Raji (cell line): Measurements from ENCODE around the gene TTC7B.

Experiments
- POLR2A ChIP-seq: IDR thresholded peaks from 2 replicates; pipeline ENCODE4 v1.6.1; 2011; ENCODE audit warnings: low read depth, low read length, control low read depth; ENCODE audit not compliant: insufficient read depth

The TTC7B gene

DNA sequence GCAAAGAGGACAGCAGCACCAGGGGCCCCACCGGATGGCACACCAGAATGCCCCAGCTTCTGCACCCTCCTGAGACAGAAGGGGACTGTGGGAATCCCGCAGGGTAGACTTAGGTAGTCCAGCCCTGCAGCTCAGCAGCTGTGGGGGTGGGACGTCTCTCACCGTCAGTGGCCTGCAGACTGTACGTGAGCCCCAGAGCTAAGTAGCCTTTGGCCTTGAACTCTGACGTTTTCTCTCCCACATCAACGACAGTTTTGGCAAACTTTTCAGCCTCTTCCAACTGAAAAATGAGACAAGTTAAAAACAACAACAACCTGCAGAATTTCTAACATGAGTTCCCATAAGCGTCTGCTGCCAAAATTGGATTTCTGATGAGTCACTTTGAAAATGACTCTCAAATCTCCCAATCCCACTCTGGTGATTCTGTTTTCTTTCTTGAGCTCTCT, 161.4 kb downstream of the TTC7B start:
- no peak for TF ChIP-seq POLR2A

- no peak for TF ChIP-seq POLR2A
These were observed 163.6 kb downstream of the TTC7B start for GRCh38 chr14:90652626-90653025.

DNA sequence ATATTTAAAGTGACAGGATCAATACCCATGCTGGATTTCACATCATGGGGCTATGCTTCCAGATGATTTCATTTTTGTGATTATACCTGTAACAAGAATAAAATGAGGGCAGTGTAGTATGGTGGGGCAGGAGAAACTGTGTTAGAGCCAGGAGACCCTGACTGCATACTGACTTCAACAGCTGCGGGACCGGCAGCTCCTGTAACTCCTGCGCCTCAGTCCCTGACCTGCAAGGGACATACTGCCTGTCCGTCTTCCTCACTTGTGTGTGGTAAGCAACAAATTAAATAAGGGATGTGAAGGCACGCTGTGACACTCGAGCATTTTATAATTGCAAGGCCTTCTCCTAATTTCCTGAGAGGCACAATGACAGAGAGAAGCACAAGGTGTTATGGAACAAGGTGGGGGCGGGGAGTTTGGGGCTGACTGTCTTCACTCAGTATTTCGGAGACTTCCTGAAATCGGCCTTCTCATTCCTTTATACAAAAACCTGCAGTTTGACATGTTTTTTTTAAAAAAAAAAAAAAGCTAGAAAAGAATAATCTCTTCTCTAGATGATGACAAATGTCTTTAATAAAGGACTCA, 164.2 kb downstream of the TTC7B start:
- TF ChIP-seq POLR2A: no peak

GRCh38 chr14:90651271-90651804, 164.9 kb downstream of the TTC7B start:
- no peak for TF ChIP-seq POLR2A

DNA sequence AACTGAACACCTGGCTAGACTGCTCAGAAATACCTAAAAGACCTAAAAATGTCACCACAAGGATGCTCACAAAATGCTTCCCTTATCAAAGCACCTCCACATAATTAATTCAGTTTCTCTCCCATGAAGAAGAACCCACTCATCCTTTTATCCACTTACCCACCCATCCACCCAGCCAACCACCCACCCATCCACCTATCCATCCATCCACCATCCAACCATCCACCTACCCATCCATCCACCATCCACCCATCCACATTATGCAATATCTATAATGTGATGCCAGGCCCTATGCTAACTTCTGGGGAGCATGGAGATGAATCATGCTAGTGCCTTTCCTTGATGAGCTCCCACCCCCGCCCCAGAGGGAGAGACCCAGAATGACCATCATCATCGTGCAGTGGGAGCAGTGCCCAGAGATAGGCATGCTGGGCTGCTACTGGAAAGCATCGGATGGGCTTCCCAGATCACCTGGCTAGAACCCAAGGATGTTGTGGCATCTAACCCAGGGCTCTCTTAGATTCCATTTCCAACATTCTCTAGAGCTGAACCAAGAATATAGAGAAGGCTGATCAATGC, 166.6 kb downstream of the TTC7B start:
- TF ChIP-seq POLR2A: no peak

DNA sequence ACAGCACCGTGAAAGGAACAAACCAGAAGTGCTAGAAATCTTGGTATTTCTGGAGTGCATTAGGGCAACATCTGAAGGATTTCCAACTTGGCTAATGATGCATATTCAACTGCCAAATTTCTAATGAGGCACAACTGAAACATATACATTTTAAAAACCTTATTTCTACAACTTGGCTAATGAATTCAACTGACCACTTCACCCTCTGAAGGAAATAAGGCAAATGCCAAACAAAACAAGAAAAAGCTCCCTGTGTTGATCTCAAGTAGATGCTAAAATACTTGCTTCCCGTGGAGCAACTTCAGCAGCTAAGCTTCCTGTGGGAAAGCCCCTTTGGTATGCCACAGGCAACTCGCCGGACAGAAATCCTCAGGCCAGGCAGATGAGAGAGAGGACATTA, 167.1 kb downstream of the TTC7B start:
- no peak for TF ChIP-seq POLR2A

GRCh38 chr14:90648421-90648820, 167.8 kb downstream of the TTC7B start:
- TF ChIP-seq POLR2A: no peak

DNA sequence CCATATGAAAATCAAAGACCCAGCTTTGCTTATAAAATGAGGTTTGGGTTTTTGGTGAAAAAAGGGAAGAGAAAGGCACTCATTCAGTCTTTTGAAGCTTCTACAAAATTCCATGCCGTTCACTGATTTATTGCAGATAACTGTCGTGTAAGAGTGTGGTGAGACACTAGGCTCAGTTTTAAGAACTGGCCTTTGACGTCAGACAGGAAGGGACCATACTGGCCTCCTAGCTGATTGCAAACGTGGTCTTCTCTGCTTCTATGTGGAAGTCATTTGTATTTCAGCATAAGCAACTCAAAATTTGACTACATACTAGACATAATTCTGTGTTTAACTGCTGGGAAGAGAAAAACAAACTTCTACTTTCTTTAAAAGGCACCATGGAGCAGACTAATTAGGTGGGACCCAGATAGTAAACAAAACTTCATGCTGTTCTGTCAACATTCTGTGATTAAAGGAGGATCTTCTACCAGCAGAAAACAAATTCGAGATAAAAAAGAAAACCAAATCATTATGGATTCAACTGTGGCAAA, 168.7 kb downstream of the TTC7B start:
- no peak for TF ChIP-seq POLR2A

GRCh38 chr14:90645842-90646443, 170.3 kb downstream of the TTC7B start:
- TF ChIP-seq POLR2A: no peak

GRCh38 chr14:90644882-90645281, 171.3 kb downstream of the TTC7B start:
- no peak for TF ChIP-seq POLR2A

- no peak for TF ChIP-seq POLR2A
These were observed 172.1 kb downstream of the TTC7B start for GRCh38 chr14:90643982-90644670.

GRCh38 chr14:90642244-90642717, 173.9 kb downstream of the TTC7B start:
- TF ChIP-seq POLR2A: no peak

DNA sequence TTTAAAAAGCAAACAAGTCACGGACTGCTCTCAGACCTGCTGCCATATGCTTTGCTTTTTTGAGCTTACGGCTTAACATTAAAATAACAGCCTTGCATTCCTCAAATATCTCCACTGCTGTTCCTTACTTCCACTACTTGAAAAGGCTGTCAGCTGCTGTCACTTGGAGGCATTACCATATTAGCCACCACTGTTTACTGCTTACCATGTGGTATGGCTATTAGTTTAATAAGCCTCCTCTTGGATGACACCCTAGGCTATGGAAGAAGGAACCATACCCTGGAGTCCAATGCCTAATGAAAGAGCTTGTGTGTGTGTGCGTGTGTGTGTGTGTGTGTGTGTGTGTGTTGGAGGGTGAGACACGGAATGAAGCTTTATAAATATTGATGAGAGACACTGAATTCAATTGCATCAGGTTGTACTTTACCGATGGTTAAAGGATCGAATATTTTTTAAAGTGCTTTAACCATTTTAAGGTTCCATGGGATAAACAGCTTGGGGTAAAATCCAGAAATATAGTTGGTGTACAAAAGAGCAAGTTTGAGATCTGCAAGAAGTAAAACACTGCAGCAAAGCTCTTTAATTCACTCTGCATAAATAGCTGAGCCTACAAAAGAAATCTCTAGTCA, 174.5 kb downstream of the TTC7B start:
- no peak for TF ChIP-seq POLR2A

DNA sequence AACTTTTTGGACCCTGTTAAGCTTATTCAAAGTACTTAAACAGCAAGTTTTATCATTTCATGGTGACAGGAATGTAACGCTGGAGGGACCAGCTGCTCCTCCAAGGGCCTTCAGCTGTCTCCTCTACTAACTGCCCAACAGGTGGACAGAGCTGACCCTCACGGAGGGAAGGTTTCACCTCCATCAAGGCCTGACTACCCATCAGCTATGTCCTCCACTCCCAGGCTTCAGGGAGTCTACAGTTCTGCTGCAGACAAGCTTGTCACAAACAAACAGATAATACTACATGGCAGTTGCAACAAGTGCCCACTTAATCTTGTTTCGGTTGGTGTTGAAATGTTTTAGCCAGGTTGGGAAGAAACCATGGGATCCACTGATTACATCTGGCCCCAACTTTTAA, 175.1 kb downstream of the TTC7B start:
- TF ChIP-seq POLR2A: no peak

GRCh38 chr14:90639641-90640040, 176.6 kb downstream of the TTC7B start:
- no peak for TF ChIP-seq POLR2A
